CMK (cell line): ENCODE results near the gene CT47A1.
"Not testable (repeated sequence)": the region's sequence is repeated elsewhere in the genome, so short reads cannot be mapped to it uniquely, and the experiment has no call there.

Experiments
- DNase-seq: peaks from one replicate; pipeline ENCODE4 v3.0.0-alpha.2; 2010; ENCODE audit warnings: low read depth

The CT47A1 gene

DNA sequence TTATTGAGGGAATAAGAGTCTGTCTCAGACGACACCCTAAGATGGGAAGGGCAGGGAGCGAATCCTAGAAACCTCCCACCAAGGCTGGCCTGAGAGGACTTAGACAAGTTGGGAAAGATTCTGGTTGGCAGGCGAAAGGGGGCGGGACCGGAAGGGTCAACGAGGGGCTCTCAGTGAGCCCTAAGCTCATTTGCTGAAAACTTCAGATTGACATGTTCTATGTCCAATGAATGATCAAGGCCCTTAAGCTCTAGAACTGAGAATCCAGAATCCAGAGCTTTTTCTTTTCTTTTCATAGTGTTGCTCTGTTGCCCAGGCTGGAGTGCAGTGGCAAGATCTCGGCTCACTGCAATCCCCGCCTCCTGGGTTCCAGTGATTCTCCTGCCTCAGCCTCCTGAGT, at the start of gene CT47A1:
Gene CT47A1, minus strand, starts transcription at position 101 of the 400 bp plus-strand sequence. CDS start 231 bp downstream, outside the sequence.
- DNase-seq = not testable (repeated sequence)

DNA sequence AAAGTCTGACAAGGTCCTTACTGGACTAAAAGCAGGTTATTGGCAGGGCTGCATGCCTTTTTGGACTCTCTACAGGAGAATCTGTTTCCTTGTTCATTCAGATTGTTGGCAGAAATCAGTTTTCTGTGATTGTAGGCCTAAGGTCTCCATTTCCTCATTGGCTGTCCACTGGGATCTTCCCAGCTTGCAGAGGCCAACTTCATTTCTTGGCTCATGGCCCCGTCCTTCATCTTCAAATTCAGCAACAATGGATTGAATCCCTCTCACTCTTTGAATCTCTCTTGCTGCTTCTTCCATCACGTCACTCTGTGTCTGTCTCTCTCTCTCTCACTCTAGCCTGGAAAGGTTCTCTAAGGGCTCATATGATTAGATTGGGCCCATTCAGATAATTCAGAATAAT, 47.0 kb upstream of the CT47A1 start:
- DNase-seq = no peak

DNA sequence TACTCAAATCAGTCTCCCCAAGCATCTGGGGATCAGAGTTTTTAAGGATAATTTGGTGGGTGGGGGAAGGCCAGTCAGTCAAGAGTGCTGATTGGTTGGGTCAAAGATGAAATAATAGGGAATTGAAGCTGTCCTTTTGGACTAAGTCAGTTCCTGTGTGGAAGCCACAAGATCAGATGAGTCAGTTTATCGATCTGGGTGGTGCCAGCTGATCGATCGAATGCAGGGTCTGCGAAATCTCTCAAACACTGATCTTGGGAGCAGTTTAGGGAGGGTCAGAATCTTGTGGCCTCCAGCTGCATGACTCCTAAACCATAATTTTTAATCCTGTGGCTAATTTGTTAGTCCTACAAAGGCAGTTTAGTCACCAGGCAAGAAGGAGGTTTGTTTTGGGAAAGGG, 44.5 kb upstream of the CT47A1 start:
- no peak for DNase-seq

DNA sequence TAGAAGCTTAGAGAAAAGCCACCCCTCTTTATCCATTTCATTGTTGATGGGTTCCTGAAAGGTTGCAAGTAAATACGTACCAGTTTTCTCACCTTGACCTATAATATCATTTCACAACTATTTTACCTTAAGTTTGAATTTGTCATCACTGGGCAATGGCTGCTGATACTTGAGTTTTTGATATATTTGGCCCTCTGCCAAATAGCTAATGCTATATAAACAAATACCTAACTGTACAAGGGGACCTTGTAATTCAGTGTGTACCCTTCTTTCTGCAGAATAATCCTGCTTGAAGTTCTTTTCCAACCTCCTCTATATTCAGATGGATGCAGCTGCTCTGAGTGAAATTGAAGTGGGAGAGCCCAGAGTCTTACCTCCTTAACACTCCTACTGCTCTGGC, 42.9 kb upstream of the CT47A1 start:
- DNase-seq = no peak

DNA sequence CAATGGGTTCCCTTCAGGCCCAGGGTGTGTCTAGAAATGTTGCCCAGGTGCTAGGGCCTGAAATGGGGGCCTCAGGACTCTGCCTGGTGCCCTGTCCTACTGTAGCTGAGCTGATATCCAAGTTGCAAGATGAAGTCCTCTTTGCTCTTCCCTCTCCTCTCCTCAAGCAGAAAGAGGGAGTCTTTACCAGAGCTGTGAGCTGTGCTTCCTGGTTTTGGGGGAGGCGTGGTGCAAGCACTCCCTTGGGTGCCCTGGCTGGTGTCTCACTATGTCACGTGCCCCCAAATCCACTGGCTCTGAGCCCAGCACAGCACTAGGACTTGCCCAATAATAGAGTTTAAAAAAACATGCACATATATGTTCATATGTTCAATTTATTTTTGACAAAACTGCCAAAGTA, 29.3 kb upstream of the CT47A1 start:
- DNase-seq = no peak

DNA sequence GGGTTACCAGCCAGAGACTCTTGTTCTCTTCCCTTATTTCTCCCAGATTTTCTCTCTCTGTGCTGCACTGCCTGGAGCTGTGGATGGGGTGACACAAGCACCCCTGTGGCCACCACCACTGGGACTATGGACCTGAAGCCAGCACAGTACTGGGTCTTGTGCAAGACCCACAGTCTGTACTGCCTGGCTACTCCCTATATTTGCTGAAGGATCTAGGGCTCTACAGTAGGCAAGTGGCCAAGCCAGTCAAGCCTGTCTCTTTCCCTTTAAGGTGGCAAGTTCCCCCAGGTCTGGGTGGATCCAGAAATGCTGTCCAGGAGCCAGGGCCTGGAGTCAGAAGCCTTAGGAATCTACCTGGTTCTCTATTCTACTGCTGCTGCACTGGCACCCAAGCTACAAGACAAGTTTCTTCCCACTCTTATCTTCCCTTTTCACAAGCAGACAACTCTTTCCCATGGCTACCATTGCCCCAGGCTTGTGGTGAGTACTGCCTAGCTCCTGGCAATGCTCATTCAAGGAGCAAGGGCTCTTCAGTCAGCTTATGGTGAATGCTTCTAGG, 28.4 kb upstream of the CT47A1 start:
- no peak for DNase-seq

DNA sequence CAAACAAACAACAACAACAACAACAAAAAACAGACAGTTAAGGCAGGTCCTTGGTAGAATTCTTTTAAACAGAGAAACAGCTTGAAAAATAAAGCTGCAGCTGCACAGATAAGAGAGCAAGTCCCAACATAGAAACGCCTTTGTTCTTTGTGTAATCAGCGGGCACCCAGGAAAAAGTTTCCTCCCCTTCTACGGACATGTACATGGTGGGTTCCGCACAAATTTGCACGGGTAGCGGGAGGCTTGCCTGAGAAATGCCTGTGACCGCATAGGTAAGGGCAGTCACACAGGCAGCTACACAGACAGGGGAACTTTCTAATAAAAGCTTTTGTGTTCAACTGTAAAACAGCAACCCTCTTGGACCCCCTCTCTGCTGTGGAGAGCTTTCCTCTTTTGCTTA, 25.7 kb upstream of the CT47A1 start:
- no peak for DNase-seq

DNA sequence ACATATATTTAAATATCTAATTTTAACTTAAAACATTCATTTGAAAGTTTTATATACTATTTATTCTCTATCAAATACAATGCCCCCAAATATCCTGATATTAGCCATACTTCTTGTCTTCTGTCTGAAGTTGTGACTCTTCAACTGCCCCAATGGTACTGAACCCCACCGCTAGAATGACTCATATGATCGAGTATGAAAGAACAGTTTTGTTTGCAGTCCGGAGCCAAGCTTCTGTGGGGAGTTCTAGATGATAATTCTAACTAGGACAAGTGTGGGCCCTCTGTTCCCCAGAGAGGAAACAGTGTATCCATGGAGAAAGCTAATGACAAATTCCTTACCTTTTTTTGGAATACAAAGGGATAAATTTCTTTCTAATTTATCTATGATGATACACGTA, 24.7 kb upstream of the CT47A1 start:
- no peak for DNase-seq

DNA sequence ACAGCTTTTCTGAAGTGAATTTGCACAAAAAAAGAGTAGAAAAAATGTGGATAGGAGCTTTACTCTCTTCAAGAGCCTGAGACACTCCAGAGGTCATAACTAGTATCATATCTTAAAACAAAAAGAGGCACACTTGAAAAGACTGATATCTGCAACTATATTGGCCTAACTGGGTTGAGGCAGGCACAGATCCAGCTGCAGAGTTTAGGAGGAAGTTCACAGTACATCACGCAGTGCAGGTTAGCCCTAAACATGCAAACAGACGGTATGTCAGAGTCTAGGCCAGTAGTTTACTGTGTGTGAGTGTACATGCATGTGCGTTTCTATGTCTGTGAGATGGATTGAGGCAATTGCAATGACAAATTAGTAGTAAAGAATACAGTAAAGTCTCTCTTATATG, 24.2 kb upstream of the CT47A1 start:
- no peak for DNase-seq

DNA sequence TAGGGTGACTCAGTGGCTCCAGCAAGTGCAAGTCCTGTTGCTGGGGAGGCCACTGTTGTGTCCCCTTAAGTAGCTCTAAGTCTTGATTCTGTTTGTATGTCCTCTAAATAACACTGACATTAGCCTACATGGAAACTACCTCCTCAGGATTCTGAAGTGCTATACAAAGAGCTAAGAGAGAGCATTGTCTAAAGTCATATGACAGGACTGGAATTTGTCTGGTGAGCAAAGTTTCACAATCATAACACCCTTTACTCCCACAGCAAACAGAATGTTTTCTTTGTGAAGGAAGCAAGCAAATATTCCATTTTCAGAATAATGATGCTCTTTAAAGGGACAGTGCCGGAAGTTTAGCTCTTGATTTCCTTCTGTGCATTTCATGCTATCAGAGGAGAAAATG, 23.4 kb upstream of the CT47A1 start:
- DNase-seq = no peak

DNA sequence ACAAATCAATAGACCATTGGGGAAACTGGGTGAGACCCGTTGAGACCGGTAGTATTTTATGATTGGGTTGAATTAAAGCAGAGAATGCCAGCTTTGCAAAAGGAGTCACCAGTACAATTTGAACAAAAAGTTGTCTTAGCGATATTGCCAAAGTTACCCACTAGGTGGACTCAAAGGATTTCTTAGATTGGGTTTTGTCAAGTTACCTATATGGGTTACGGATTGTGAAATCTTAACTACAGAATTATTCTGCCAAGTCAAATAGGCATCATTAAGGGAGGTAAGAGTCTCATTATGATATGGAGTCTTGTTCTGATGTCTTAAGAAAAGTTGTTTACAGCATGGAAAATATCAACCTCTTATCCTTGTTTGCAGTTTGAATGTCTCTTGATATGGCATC, 15.0 kb upstream of the CT47A1 start:
- no peak for DNase-seq

DNA sequence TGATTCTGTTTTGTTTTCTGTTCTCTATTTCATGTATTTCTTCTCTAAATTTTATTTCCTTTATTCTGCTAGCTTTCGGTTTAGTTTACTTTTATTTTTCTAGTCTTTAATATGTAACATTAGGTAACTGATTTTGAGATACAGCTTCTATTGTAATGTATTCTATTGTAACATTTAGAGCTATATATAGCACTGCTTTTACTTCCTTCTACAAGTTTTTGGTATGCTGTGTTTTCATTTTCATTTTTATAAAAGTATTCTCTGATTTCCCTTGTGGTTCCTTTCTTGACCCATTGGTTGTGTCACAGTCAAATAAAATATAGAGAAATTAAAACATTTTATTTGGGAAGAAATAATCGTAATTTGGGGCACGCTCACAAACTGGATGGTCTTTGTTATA, 13.9 kb upstream of the CT47A1 start:
- DNase-seq = no peak

DNA sequence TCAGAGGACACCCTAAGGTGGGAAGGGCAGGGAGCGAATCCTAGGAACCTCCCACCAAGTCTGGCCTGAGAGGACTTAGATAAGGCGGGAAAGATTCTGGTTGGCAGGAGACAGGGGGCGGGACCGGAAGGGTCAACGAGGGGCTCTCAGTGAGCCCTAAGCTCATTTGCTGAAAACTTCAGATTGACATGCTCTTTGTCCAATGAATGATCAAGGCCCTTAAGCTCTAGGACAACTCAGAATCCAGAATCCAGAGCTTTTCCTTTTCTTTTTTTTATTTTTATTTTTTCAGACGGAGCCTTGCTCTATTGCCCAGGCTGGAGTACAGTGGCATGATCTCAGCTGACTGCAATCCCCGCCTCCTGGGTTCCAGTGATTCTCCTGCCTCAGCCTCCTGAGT, 29.1 kb downstream of the CT47A1 start, which contains the start of gene CT47A7:
Gene CT47A7, minus strand, starts transcription at position 101 of the 400 bp plus-strand sequence. CDS start 255 bp downstream, outside the sequence.
- not testable (repeated sequence) for DNase-seq
